Kasumi-1 (cell line): ENCODE data around the gene INSR.

Source experiments
- DNase-seq, 2 experiments: peaks; one replicate each; lab custom pipeline; 2025; lab: John Stamatoyannopoulos, UW

Gene INSR

DNA sequence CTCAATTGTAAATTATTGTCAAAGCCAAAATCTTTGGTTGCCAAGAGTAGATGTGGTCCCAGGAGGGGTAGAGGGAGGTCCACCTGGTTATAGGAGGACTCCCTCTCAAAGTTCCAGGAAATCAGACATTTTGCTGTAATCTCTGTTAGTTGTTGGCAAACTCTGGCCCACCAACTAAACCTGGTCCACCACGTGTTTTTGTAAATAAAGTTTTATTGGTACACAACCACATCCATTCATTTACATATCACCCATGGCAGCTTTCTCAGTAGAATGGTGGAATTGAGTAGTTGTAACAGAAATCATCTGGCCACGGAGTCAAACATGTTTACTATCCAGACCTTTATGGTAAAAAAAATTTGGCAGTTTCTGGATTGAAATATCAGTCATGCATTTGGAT is 154.1 kb downstream of the INSR start:
- no peak for DNase-seq

DNA sequence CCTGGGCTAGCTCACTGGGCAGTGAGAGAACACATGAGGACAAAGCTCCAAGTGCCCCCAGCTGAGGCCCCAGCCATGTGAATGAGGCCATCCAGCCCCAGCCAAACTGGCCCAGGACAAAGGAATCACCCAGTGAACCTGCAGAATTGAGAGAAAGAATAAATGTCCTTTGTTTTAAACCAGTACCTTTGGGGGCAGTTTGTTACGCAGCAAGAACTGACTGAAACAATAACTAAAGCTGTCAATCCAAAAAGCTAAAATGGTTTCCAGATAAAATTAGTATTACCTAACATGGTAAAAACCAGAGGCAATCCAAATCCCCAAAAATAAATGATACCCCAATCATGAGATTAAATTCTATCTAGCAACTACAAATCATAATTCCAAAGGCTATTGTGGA is 155.1 kb downstream of the INSR start:
- no peak for DNase-seq

DNA sequence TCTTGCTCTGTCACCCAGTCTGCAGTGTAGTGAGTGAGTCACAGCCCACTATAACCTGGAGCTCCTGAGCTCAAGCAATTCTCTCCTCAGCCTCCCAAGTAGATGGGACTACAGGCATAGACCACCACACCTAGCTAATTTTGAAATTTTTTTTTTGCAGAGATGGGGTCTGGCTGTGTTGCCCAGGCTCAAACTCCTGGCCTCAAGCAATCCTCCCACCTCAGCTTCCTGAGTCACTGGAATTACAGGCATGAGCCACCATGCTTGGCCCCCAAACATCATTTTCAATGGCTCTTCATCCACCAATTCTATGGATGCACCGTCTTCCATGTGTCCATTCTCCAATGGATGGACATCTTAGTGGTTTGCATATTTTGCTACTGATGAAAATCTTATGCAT is 155.8 kb downstream of the INSR start:
- no peak for DNase-seq

- no peak for DNase-seq
Observed at GRCh38 chr19:7137120-7137519, 157.1 kb downstream of the INSR start.

DNA sequence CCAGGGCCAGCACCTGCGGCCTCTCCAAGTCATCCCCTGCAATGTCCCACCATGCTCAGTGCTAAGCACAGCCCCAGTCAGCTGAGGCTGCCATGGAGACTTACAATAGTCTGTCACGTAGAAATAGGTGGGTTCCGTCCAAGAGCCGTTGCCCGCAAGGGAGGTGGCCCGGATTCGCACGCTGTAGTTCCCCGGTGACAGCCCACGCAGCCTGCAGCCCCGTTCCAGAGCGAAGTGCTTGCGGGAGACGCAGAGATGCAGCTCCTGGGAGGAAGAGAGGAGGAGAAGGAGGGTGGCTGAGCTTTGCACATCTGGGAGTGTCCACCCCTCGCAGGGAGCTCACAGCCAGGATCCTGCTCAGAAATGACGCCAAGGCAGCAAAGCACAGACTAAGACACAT is 162.2 kb downstream of the INSR start:
- no peak for DNase-seq

- no peak for DNase-seq
Observed at GRCh38 chr19:7130043-7130442, 164.2 kb downstream of the INSR start.

GRCh38 chr19:7126132-7126531 is 168.1 kb downstream of the INSR start:
- DNase-seq, result no peak

DNA sequence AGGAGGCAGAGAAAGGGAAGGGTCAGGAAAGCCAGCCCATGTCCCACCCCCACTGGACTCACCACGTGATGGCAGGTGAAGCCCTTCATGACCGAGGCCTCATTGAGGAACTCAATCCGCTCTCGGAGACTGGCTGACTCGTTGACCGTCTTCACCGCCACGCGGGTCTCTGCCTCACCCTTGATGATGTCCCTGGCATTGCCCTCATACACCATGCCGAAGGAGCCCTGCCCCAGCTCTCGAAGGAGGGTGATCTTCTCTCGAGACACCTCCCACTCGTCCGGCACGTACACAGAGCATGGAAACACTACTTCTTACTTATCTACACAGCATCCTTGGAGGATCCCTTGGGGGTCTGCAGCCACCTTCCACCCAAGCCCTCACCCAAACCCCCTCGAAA is 169.0 kb downstream of the INSR start:
- no peak for DNase-seq

GRCh38 chr19:7124782-7125181 is 169.4 kb downstream of the INSR start:
- no peak for DNase-seq

DNA sequence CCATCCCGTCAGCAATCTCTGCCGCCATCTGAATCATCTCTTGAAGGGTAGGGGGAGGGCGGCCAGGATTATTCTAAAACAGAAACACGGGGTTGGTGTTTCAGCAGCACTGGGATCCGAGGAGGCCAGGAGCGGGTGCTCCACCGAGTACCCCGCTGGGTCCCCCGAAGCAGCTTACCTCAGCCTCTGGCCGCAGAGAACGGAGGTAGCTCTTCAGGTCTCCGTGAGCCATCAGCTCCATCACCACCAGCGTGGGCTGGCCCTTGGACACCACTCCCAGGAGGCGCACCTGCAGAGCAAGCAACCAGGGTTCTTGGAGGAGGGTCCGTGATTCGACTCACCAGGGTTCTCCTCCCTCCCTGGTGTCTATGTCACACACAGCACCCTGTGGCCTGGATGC is 171.5 kb downstream of the INSR start:
- DNase-seq, result no peak

- no peak for DNase-seq
Observed at GRCh38 chr19:7120499-7120898, 173.7 kb downstream of the INSR start.

GRCh38 chr19:7119582-7119981 is 174.6 kb downstream of the INSR start:
- DNase-seq, result no peak

DNA sequence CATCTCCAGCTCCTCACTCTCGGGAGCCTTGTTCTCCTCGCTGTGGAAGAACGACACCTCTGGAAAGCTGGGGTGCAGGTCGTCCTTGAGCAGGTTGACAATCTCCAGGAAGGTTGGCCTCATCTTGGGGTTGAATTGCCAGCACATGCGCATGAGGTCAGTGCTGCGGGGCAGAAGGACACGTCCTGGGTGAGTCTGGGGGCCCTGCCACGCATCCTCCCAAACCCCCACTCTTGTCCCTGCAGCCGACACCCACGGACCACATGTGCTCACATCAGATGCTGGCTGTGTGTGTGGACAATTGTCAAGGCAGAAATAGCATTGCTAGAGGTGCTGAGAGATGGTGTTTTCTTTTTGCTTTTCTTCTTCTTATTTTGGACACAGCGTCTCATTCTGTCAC is 177.0 kb downstream of the INSR start:
- DNase-seq, result no peak

GRCh38 chr19:7115721-7116120 is 178.5 kb downstream of the INSR start:
- no peak for DNase-seq

DNA sequence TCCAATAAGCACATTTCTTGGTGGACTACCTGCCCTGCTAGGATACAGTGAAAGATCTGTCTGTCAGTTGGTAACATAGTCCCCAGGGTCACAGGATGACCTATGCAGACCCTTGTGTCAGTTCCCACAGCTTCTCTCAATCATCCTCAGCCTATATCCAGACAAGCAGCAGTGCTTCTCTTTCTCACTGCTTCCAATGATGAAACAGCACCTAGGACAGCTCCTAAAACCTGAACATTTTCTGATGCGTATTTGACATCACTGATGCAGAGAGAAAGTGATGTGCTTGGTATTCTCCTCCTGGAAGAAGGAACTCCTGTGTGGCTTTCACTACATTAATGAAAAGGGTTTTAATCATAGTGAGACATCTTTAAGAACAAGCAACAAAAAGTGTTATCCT is 181.0 kb downstream of the INSR start:
- DNase-seq, result peak in 1 of 2 experiments; percentile 10

DNA sequence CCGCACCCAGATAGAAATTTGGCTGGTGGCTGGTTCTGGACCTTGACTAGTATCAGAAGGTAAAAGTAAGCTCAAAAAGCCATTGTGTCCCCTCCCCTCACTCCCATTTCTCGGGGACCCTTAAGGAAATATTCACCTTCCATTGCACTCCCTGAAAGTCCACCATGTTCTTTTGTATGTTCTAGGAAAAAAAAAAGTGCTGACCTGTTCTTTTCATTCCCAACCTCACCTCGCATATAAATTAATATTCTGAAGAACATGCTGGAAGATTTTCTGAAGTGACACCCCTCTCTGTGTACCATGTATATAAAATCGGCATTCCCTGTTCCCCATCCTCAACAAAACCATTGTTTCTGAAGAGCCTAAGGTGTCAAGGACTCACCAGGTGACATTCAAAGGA is 181.5 kb downstream of the INSR start:
- no peak for DNase-seq

GRCh38 chr19:7109678-7110289 is 184.4 kb downstream of the INSR start:
- no peak for DNase-seq

DNA sequence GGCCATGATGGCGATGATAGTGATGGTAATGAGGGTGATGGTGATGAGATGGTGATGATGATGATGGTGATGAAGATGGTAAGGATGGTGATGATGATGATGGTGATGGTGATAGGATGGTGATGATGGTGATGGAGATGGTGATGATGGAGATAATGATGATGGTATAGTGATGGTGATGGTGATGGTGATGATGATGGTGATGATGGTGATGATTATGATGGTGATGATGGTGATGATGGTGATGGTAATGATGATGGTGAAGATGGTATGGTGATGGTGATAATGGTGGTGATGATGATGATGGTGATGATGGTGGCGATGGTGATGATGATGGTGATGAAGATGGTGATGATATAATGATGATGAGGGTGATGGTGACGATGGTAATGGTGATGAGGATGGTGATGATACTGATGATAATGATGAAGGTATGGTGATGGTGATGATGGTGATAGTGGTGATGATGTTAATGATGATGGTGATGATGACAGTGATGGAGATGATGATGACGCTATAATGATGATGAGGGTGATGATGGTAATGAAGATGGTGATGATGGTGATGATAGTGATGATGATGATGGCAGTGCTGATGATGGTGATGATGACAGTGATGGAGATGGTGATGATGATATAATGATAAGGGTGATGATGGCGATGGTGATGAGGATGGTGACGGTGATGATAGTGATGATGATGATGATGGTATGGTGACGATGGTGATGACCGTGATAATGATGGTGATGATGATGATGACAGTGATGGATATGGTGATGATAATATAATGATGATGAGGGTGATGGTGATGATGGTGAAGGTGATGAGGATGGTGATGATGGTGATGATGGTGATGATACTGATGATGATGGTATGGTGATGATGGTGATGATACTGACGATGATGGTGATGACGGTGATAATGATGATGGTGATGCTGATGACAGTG is 187.2 kb downstream of the INSR start:
- DNase-seq, result no peak

- DNase-seq, result no peak
Observed at GRCh38 chr19:7104747-7105447, 189.3 kb downstream of the INSR start.

DNA sequence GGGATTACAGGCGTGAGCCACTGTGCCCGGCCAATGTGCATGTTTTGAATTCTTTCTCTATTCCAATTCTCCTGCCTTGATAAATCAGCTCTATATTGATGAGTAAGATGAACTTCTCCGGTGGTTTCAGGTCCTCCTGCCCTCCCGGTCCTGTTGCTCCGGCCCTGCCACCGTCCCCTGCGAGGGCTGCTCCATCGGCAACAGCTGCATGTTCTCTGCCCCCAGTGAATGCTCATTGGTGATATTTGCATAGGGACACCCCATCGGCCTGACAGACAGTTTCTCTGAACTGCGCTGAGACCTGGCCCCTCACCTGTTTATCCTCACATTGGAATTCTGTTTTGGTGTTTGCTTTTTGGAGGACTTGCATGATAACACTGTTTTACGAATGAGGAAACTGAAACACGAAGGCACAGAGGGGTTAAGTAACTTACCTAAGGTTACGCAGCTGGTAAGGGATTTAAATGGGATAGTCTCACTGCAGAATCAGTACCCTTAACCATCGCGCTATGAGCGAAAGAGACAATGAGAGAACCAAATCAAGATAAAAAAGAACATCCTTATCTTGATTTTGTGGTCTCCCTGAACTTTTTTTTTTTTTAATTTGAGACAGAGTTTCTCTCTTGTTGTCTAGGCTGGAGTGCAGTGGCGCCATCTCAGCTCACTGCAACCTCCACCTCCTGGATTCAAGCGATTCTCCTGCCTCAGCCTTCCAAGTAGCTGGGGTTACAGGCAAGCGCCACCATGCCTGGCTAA is 192.5 kb downstream of the INSR start:
- DNase-seq, result no peak

DNA sequence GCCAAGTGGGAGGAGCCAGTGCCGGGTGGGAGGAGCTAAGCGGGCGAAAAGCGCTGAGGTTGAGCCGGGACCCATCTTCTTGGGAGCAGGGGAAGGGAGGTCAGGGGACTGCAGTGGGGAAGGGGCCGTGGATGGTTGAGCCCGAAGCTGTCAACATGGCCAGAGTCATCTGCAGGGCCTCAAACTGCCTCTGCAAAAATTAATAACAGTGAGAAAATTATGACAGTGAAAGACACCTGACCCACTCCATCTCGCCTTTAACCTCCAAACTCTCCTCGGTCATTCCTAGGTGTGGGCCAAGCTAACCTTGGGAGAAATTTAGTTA is 194.7 kb downstream of the INSR start:
- no peak for DNase-seq
